NCI-H1436 treated with DMSO at 0.1 percent for 48 hours (cell line): ENCODE data around the gene CD6.
"Not testable (repeated sequence)": the region's sequence is repeated elsewhere in the genome, so short reads cannot be mapped to it uniquely, and the experiment has no call there.

ENCODE experiments used
- DNase-seq: peaks from one replicate; lab custom pipeline; 2025; lab: John Stamatoyannopoulos, UW

CD6 gene

GRCh38 chr11:60951904-60952741, 19.4 kb upstream of the CD6 start, which contains the start of gene SLC15A3:
Gene SLC15A3 (minus strand): TSS chr11:60952176. CDS start chr11:60951551, 625 bp downstream.
- DNase-seq = no peak

GRCh38 chr11:60952742-60953170, 18.7 kb upstream of the CD6 start:
- no peak for DNase-seq

GRCh38 chr11:60953781-60954180, 17.7 kb upstream of the CD6 start:
- no peak for DNase-seq

- DNase-seq = no peak
Measured at GRCh38 chr11:60954421-60954820, 17.1 kb upstream of the CD6 start.

DNA sequence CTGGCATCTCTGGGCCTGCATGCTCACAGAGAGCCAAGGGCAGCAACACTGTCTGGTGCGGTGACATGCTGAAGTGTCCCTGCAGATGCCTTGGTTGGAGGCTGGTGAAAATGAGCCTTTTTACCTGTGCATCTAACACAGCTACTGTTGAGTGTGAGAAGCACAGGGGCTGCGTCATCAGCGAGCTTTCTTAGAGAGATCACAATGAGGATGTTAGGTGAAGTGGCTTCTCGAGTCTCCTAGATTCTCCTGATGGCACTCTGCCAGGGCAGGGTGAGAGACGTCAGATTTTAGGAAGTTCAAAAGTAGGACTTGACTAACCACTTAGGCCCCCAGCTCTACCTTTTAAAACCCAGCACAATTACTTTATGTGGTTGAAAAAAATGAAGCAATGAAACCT, 15.9 kb upstream of the CD6 start:
- no peak for DNase-seq

DNA sequence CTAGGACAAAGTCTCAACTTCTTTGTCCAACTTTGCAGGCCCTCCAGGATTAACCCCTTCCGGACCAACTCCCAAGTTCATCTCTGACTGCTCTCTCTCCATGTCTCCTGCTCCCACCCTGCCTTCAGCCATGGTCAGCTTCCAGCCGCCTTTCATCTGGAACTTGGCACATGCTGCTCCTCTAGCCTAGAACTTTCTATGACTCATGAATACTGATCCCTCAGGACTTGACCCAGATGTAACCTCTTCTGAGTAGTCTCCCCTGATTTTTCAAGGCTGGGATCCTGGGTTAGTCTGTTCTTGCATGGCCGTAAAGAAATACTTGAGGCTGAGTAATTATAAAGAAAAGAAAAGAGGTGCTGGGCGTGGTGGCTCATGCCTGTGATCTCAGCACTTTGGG, 14.3 kb upstream of the CD6 start:
- DNase-seq = no peak

DNA sequence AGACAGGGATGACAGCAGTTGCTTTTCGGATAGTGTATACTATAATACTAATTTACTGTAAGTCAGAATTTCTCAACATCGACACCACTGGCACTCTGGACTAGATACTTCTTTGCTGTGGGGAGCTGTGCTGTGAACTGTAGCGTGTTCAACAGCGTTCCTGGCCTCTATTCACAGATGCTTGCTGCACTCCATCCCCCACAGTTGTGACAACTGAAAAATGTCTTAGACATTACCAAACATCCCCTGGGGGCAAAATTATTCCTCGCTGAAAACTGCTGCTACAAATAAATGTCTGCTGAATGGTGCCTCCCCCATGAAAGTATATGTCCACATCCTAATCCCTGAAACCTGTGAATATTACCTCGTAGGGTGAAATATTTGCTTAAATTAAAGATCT, 12.0 kb upstream of the CD6 start:
- DNase-seq = no peak

GRCh38 chr11:60960405-60960804, 11.1 kb upstream of the CD6 start:
- DNase-seq = no peak

GRCh38 chr11:60964801-60965200, 6.7 kb upstream of the CD6 start:
- no peak for DNase-seq

DNA sequence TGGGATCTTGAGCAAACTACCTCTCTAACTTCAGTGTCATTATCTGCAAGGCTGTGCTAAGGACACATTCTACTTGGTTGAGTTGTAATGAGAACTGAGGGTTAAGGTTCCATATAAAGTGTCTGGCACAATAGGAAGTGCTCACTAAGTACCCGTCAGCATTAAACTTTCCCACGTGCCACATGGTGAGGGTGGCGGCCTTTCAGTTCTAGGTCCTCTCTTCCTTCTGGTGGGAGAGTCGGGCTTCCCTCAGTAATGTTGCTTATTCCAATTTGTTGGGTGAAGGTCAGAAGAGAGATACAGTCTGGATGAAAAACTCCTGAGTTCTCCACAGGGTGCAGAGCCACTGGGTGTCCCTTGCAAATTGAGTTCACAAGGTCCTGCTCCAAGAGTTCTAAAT, 4.6 kb upstream of the CD6 start:
- DNase-seq = no peak

DNA sequence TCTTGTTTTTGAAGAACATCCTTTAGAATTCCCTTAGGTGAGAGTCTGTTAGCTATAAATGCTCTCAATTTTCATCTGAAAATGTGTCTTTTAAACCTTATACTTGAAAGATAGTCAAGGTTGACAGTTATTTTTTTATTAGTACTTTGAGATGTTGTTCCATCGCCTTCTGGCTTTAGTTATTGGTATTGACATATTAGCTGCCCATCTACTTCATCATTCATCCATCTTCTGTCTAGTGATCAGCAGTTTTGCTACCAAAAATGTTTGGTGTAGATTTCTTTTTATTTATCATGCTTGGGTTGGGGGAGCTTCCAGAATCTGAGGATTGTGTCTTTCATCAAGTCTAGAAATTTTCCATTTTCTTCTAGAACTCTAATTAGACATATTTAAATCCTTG, 3.3 kb upstream of the CD6 start:
- no peak for DNase-seq

DNA sequence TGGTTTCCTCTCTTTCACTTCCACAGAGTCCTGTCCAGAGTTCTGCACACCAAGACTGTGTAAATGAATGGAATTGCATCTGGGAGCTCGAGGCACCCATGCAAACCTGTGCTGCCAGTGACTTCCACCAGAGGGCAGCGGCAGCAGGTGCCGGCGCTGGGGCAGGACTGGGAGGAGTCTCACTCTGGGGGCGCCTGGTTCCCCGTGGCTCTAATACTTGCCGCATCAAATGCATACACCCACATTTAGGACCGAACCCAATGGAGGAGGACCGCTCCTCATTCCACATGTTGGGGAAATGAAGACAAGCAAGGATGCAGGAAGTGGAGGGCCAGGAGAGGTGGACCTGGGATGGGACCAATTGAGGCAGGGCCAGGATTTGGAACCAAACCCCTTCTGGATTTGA, 1.1 kb upstream of the CD6 start:
- no peak for DNase-seq

DNA sequence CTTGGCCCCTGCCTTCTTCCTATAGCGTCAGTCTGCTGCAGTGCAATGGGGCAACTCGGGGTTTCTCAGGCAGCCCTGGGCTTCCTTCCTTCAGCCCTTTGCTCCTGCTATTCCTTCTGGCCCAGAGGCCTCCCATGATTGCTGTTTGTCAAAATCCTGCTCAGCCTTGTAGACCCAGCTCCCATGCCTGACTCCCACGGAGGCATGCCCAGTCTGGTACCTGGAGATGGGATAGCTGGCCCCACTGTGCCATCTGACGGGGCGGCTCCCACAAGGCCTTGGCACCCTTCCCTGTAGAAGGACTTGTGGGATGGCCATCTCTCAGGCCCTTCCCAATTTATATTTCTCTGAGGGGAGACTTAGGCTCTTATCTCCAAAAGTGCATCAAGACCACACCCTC, 590 bp upstream of the CD6 start:
- DNase-seq = no peak

DNA sequence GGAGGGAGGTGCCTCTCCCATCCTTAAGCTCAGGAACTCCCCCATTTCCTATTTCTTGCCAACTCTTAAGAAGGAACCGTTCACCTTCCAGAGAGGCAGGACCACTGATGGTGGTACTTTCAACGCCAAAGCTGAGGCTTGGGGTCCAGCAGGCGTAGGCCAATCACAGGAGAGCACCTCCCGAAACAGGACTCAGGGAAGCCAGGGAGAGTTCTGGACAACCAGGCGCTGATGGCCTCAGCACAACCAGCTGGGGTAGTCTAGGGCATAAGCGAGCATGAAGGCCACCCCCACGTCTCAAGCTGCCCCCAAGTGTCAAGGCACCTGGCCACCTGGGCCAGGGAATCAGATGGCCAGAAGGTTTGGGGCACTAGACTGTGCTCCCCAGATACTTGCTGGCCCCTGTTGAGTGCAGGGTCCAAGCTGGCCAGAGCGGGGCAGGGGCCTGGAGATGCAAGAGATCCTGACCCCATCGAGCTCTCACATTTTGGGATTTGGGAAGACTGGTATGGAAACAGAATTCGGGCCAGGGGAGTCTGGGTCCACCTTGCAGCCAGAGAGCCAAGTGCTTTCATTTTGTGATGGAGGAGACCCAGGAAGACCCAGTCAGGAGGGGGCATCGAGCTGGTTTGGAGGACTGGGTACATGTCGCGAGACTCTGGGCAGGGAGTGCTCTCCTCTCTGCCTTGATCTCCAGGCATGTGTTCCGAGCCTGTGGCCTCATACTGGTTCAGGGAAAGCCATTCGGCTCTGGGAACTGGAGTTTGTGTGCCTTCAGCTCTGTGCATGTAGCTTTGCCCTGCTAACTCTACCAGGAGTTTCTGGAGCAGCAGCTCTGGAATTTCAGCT, 926 bp downstream of the CD6 start:
- DNase-seq = no peak

DNA sequence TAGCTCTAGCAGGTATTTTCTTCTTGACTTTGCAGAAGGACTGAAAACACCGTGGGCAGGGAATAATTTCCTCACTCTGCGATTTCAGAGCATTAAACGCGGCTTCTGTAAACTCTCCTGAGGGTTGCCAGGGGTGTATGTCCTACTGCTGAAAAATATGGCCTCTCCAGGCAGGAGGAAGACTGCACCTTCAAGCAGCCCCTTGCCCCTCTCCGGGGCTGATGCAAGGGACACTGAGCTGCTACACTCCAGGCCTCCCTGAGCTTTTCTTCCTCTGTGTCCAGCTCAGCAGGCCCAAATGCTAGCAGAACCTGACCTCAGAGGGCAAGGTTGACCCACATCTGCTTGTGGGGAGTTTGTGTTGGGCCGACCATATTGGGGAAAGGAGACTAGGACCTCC, 2.2 kb downstream of the CD6 start:
- no peak for DNase-seq

DNA sequence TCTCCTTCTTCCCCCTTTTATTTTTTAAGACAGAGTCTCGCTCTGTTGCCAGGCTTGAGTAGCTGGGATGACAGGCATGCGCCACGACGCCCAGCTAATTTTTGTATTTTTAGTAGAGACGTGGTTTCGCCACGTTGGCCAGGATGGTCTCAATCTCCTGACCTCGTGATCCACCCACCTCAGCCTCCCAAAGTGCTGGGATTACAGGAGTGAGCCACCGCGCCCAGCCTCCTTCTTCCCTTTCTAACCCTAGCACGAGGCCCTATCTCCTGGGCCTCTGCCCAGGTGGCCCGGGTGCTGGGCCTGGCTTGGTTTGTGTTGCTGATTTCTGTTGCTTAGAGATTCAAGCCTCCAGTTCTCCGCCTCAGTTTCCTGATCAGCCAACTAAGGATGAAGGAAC, 2.8 kb downstream of the CD6 start:
- not testable (repeated sequence) for DNase-seq

GRCh38 chr11:60974726-60975125, 3.2 kb downstream of the CD6 start:
- no peak for DNase-seq

DNA sequence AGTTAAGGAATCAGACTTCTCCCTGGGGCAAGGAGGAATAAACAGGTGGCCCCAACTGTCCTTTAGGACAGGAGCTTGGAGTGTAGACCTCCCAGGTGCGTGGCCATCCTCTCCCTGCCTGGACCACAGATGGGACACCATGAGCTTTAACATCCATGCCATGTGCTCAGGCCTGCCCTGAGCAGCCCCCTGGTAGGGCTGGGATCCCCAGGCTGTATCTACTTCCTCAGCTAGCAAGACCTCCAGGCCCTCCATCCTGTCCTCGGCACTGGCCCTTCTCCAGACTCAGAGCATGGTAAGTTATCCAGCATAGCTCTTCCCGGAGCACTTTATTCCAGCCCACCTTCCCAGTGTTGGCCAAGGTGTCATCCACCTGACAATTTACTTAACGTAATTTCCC, 5.7 kb downstream of the CD6 start:
- DNase-seq = no peak

GRCh38 chr11:60977836-60978235, 6.4 kb downstream of the CD6 start:
- DNase-seq = no peak

- DNase-seq = no peak
Measured at GRCh38 chr11:60978546-60979380, 7.3 kb downstream of the CD6 start.

GRCh38 chr11:60981515-60981914, 10.0 kb downstream of the CD6 start:
- DNase-seq = no peak

GRCh38 chr11:60982184-60982583, 10.7 kb downstream of the CD6 start:
- DNase-seq = no peak
